ENCODE measurements around the gene PSTK. TPM values are rescaled to one million over a fixed set of nuclear protein-coding genes. Genes with fewer than 3 reads are reported as not detected.

Gene PSTK
- total RNA-seq (2014; rRNA removed; shearing (Covaris generic)) = 12.2 and 22.3 TPM in 2 replicates

GRCh38 chr10:122980209-122981065 is at the start of gene PSTK:
Gene PSTK (plus strand): TSS chr10:122980401. CDS start chr10:122980480, 79 bp downstream.
- in situ Hi-C loops (cut with HindIII; ENCODE audit: low sequenced_read_pairs) = no loop called here
- peak; percentile 90 for DNase-seq (ENCODE audit: low spot score)

GRCh38 chr10:122931088-122931906 is 48.9 kb upstream of the PSTK start:
- no peak for DNase-seq (ENCODE audit: low spot score)
- in situ Hi-C loops (cut with HindIII; ENCODE audit: low sequenced_read_pairs) = no loop called here

GRCh38 chr10:122939133-122939855 is 40.9 kb upstream of the PSTK start:
- no peak for DNase-seq (ENCODE audit: low spot score)
- in situ Hi-C loops (cut with HindIII; ENCODE audit: low sequenced_read_pairs) = no loop called here

GRCh38 chr10:122939856-122940543 is 40.2 kb upstream of the PSTK start:
- DNase-seq (ENCODE audit: low spot score) = no peak
- in situ Hi-C loops (cut with HindIII; ENCODE audit: low sequenced_read_pairs) = no loop called here

GRCh38 chr10:122949296-122949695 is 30.9 kb upstream of the PSTK start:
- DNase-seq (ENCODE audit: low spot score) = no peak
- in situ Hi-C loops (cut with HindIII; ENCODE audit: low sequenced_read_pairs) = no loop called here

- in situ Hi-C loops (cut with HindIII; ENCODE audit: low sequenced_read_pairs) = no loop called here
- peak; percentile 97 for DNase-seq (ENCODE audit: low spot score)
Measured at GRCh38 chr10:122953902-122954730, 26.1 kb upstream of the PSTK start, which contains the start of gene C10orf88. Gene C10orf88 (minus strand): TSS chr10:122954227. CDS start chr10:122954178, 49 bp downstream.

- in situ Hi-C loops (cut with HindIII; ENCODE audit: low sequenced_read_pairs) = no loop called here
- DNase-seq (ENCODE audit: low spot score) = no peak
Measured at GRCh38 chr10:122954731-122955050, 25.5 kb upstream of the PSTK start.

- in situ Hi-C loops (cut with HindIII; ENCODE audit: low sequenced_read_pairs) = no loop called here
Measured at GRCh38 chr10:122955892-122956291, 24.3 kb upstream of the PSTK start.

GRCh38 chr10:122957474-122957873 is 22.7 kb upstream of the PSTK start:
- in situ Hi-C loops (cut with HindIII; ENCODE audit: low sequenced_read_pairs) = no loop called here
- no peak for DNase-seq (ENCODE audit: low spot score)

More at GRCh38 chr10:122955892-122956291, 24.3 kb upstream of the PSTK start:
- DNase-seq (ENCODE audit: low spot score) = no peak

- in situ Hi-C loops (cut with HindIII; ENCODE audit: low sequenced_read_pairs) = no loop called here
- DNase-seq (ENCODE audit: low spot score) = no peak
Measured at GRCh38 chr10:122962405-122962804, 17.8 kb upstream of the PSTK start.

- in situ Hi-C loops (cut with HindIII; ENCODE audit: low sequenced_read_pairs) = no loop called here
- no peak for DNase-seq (ENCODE audit: low spot score)
Measured at GRCh38 chr10:122966879-122967278, 13.3 kb upstream of the PSTK start.

GRCh38 chr10:122968698-122969097 is 11.5 kb upstream of the PSTK start:
- no peak for DNase-seq (ENCODE audit: low spot score)
- in situ Hi-C loops (cut with HindIII; ENCODE audit: low sequenced_read_pairs) = no loop called here

- in situ Hi-C loops (cut with HindIII; ENCODE audit: low sequenced_read_pairs) = no loop called here
- DNase-seq (ENCODE audit: low spot score) = no peak
Measured at GRCh38 chr10:122974023-122974422, 6.2 kb upstream of the PSTK start.

- no peak for DNase-seq (ENCODE audit: low spot score)
- in situ Hi-C loops (cut with HindIII; ENCODE audit: low sequenced_read_pairs) = no loop called here
Measured at GRCh38 chr10:122974543-122975064, 5.6 kb upstream of the PSTK start.

- peak; percentile 33 for DNase-seq (ENCODE audit: low spot score)
- in situ Hi-C loops (cut with HindIII; ENCODE audit: low sequenced_read_pairs) = no loop called here
Measured at GRCh38 chr10:122981066-122981464, 864 bp downstream of the PSTK start.

GRCh38 chr10:122983898-122984297 is 3.7 kb downstream of the PSTK start:
- no peak for DNase-seq (ENCODE audit: low spot score)
- in situ Hi-C loops (cut with HindIII; ENCODE audit: low sequenced_read_pairs) = no loop called here

GRCh38 chr10:122984708-122985107 is 4.5 kb downstream of the PSTK start:
- in situ Hi-C loops (cut with HindIII; ENCODE audit: low sequenced_read_pairs) = no loop called here

GRCh38 chr10:122986335-122986734 is 6.1 kb downstream of the PSTK start:
- in situ Hi-C loops (cut with HindIII; ENCODE audit: low sequenced_read_pairs) = no loop called here
- DNase-seq (ENCODE audit: low spot score) = no peak

More at GRCh38 chr10:122984708-122985107, 4.5 kb downstream of the PSTK start:
- DNase-seq (ENCODE audit: low spot score) = no peak
